HTERT RPE-1 (cell line): ENCODE data around the gene IL36G.

Experiments used
- in situ Hi-C: fragments of 300-500 bp; cut with MboI; formaldehyde crosslinking; loops from 4 replicates; pipeline ENCODE4 v1.14.3; 2020; ENCODE audit warnings: low sequenced_read_pairs

IL36G gene

DNA sequence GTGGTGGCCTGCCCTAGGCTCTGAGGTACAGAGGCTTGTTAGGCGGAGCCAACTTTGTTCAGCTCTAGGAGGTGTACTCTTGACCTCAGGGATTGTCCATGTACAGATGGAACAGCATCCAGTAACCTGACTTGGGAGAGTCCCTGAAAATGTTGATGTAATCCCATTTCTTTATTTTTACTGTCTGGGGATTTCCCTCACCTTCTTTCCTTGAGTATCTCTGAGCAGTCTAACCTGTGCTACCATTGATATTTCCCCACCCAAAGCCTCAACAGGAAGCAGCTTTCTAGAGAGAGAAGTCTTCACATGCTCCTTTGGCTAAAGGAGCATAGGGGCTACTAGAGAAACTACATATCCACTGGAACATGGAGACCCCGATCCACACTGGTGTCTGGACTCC is 37.8 kb downstream of the IL36G start:
- in situ Hi-C loops, result no loop called here

DNA sequence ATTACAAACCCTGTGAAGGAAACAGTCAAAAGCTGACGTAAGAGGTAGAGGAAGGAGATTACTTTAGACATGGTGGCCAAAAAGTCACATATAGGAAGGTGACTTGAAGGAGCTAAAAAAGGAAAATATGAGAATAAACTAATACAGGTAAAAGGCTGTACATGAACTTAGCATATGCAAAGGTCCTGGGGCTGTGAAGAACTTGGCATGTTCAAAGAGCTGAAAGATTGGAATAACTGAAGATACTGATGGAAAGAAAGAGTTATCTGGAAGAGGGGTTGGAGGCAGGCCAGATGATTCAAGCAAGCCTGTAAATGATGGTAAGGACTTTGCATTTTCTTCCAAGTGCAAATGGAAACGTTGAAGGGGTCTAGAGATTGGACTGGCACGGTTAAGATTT is 40.7 kb downstream of the IL36G start:
- in situ Hi-C loops, result no loop called here

DNA sequence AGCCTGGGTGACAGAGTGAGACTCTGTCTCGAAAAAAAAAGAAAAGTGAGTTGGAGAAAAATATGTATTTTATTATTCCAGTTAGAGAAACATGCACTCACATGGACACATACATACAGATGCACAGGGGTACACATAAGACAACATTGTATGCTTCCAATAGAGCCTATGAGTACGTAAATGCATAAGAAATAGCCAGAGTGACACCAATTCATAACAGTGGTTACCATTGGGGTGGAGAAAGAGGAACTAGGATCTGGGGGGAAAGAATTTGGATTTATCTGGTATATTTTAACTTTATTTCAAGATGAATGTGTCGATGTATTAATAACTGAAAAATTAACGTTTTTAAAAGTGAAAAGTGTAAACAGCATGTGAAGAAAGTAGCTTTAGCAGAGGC is 43.5 kb downstream of the IL36G start:
- in situ Hi-C loops, result no loop called here

GRCh38 chr2:113024764-113025163 is 47.0 kb downstream of the IL36G start:
- in situ Hi-C loops, result no loop called here

DNA sequence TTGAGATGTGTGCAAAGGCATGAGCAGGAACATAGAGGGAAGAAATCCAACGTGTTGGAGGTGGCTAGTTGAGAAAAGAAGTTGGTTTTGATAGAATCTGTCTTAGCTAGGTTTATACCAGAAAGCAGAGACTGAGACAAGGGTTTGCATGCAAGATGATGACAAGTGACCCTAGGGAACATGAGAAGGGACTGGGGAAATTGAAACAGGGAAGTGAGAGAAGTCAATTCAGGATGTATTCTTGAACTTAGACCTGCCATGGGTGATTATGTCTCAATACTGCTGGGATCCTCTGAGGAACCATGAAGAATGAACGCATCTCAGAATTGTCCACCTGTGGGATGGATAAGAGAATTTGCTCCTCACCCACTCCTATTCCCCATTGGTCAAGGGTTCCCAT is 47.9 kb downstream of the IL36G start:
- in situ Hi-C loops, result no loop called here

DNA sequence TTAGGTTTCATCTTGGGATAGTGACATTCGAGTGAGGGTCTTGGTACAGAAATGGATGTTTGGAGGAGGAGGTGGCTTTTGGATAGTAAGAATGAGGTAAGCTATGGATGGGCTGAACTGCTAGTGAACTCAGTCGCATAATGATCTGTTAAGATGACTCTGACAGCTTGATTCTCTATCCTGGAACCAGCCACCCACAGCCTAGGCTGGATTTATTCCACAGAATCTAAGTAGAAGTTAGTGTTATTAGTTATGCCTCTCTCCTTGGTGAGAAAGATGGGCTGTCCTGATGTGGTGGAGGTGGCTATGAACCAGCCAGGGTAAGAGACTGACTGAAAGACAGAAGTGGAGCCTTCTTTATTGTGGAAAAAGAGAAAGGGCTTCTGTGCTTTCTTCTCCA is 49.9 kb downstream of the IL36G start:
- in situ Hi-C loops, result no loop called here

- in situ Hi-C loops, result no loop called here
These were observed 50.3 kb downstream of the IL36G start for GRCh38 chr2:113028112-113028511.

DNA sequence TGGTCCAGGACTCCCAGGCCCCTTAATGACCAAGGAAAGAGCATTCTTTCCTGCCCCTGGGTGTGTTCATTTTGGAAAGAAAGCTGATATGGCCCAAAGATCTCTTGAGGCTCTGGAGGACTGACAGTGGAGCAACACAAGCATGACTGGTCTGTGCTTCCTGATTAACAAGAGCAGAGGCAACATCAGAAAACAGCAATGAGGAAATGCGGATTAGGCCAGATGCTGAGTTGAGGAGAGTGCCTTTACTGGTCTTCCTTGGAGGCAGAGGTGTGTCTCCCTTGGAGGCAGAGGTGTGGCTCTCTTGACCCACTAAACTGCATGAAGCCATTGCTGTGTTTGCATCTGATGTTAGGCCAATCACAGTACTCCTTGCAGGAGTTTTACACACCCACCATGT is 54.9 kb downstream of the IL36G start:
- in situ Hi-C loops, result no loop called here

GRCh38 chr2:113034016-113034415 is 56.2 kb downstream of the IL36G start:
- in situ Hi-C loops, result no loop called here
